ENCODE data around the gene SGCD. TPM values are rescaled to one million over a fixed set of nuclear protein-coding genes. Genes with fewer than 3 reads are reported as not detected.

Gene SGCD
- total and polyA plus RNA-seq, 2 of the 4 experiments (the other 2 are of a cell fraction): 5.8 to 10.6 TPM

DNA sequence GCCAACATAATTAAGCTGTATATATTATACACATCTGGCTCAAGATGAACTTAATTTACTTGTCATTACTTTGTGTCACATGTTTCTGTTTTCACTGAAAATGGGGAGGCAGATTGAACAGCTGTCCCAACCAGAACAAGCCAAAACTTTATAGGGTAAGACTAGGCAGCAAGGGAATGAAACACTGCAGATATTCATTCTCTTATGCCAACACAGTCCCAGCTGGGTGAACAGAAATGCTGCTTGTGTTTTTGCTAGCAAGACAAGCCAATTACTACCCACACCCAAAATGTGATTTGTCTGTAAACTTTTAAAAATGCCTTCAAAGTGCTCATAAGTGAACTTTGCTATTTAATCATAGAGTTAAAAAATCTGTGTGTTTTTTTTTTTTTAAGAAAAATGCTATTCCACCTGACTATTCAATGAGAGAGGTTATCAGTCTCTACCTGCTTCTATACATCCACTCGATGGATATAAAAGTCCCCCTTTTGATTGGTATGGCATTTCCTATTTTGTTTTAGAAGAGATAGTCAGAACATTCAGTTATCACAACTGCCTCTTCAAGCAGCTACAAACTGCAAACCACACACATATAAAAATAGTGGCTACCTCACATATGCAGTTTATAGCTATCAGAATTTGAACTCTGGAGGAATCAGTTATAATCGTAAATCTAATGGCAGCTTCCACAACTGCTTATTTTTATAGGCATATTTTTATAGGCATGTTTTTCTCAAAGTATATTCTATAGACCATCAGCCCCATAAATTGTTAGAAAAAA lies 431.2 kb downstream of the SGCD start:
- ATAC-seq (ENCODE audit: low read depth) (no peak), DNase-seq (no peak)
- no CpG with 5 or more reads among the region's 2 CpGs for WGBS, 2 experiments (ENCODE audit: extremely low coverage in 2 of 2, insufficient read length in 1 of 2)
- Histone ChIP-seq H4K8ac (ENCODE audit: low read depth in 2 of 2, low read length in 2 of 2) (no peak overlapping the region), H3K4me3 (ENCODE audit: insufficient read depth, low read depth, low read length) (no peak overlapping the region), H3K9me1 (ENCODE audit: insufficient read depth, low read length) (no peaks in the 10 kb centered on the region), H3K36me3 (ENCODE audit: control insufficient read depth, insufficient read depth, low read length) (peaks cover 9% of the 10 kb centered on the region; the same call in 1 of the 2 replicates), H3K9ac (ENCODE audit: low read depth, low read length) (no peak overlapping the region), H3K27ac (ENCODE audit: insufficient read depth, low read length) (no peak overlapping the region), H3K18ac (ENCODE audit: low read depth, low read length) (no peak overlapping the region), H3K23ac (ENCODE audit: low read depth, low read length) (no peak overlapping the region), H2AK9ac (replicated peaks; ENCODE audit: low read depth, low read length, poor library complexity) (no peak overlapping the region), H4K5ac (ENCODE audit: low read depth, low read length) (no peak overlapping the region), H3K56ac (ENCODE audit: extremely low read depth, insufficient read depth, low read length) (no peak overlapping the region), H3K4ac (ENCODE audit: low read depth, low read length) (no peak overlapping the region), H4K20me1 (ENCODE audit: insufficient read depth, low read length) (no peaks in the 10 kb centered on the region), H2BK15ac (ENCODE audit: low read depth, low read length) (no peak overlapping the region), H2AK5ac (ENCODE audit: low read depth, low read length) (no peak overlapping the region), H2AFZ (replicated peaks; ENCODE audit: low read length, poor library complexity) (no peak overlapping the region), H3K4me1 (ENCODE audit: control insufficient read depth, insufficient read depth, low read length) (no peaks in the 10 kb centered on the region), H3K14ac (replicated peaks; ENCODE audit: low read depth, low read length) (no peak overlapping the region), H3K4me2 (ENCODE audit: low read depth, low read length) (no peak overlapping the region), H2BK5ac (ENCODE audit: low read depth, low read length, poor library complexity, severe bottlenecking) (no peak overlapping the region), H2BK20ac (ENCODE audit: low read depth, low read length) (no peak overlapping the region), H3K9me3 (ENCODE audit: control insufficient read depth, insufficient read depth, low read length) (no peaks in the 10 kb centered on the region), H2BK120ac (ENCODE audit: low read depth, low read length) (no peak overlapping the region), H4K91ac (ENCODE audit: insufficient read depth, low read depth, low read length) (no peak overlapping the region), H3K79me1 (ENCODE audit: low read depth in 1 of 2, low read length in 2 of 2) (no peaks in the 10 kb centered on the region), H3K27me3 (ENCODE audit: control insufficient read depth, insufficient read depth, low read length) (no peaks in the 10 kb centered on the region)
- CTCF ChIA-PET: interaction anchor here (0.6 kb wide), 1 partner anchor 812 kb away, joined by 3 read pairs; no protein-coding TSS in a partner anchor
- BruUV-seq (replicated peaks): no TSS peak
- TF ChIP-seq CEBPB (IDR thresholded peaks at IDR 0.05; ENCODE audit: low read depth, low read length) (no peak), CHD1 (IDR thresholded peaks at IDR 0.05; ENCODE audit: low read depth, low read length) (no peak), MAZ (IDR thresholded peaks at IDR 0.05; ENCODE audit: borderline replicate concordance, low read depth, low read length) (no peak), RCOR1 (IDR thresholded peaks at IDR 0.05; ENCODE audit: insufficient replicate concordance, low read length) (no peak), MXI1 (IDR thresholded peaks at IDR 0.05; ENCODE audit: borderline replicate concordance, low read depth, low read length) (no peak), SMC3 (IDR thresholded peaks at IDR 0.05; ENCODE audit: low read depth, low read length) (no peak), NFE2L2 (IDR thresholded peaks at IDR 0.05; ENCODE audit: low read depth, low read length) (no peak), RFX5 (IDR thresholded peaks at IDR 0.05; ENCODE audit: low read depth, low read length) (no peak), BHLHE40 (IDR thresholded peaks at IDR 0.05; ENCODE audit: low read depth, low read length) (no peak)
- intact Hi-C loops (cut with micrococcal nuclease) (no loop called here), dilution Hi-C loops (cut with HindIII; ENCODE audit: low sequenced_read_pairs, unreplicated experiment) (no loop called here), in situ Hi-C loops (cut with MboI; ENCODE audit: low sequenced_read_pairs) (no loop called here)
- POLR2A ChIA-PET (ENCODE audit: unreplicated experiment): no interaction called here

Data from IMR-90 (cell line).